Cardiac muscle cell (in vitro differentiated cells and primary cell): ENCODE measurements around the gene ITGA11. TPM values are rescaled to one million over a fixed set of nuclear protein-coding genes. Genes with fewer than 3 reads are reported as not detected.
"Not testable (repeated sequence)": the region's sequence is repeated elsewhere in the genome, so short reads cannot be mapped to it uniquely, and the experiment has no call there.

ENCODE experiments used
- DNase-seq, 2 donors: peaks; one replicate each; pipeline versions ENCODE4 v3.0.0 to v3.0.0-alpha.2; 2010 to 2017; ENCODE audit warnings: low read depth in 1 of 2, low spot score in 1 of 2
- H3K27ac ChIP-seq: fragments of 200-600 bp; sonication (generic); 2 replicates; pipeline ENCODE4 v1.5.1; 2016
- H3K27me3 ChIP-seq: fragments of 200-600 bp; sonication (generic); 2 replicates; pipeline ENCODE4 v1.6.0; 2016; ENCODE audit warnings: control low read depth
- H3K36me3 ChIP-seq: fragments of 200-600 bp; sonication (generic); 2 replicates; pipeline ENCODE4 v1.5.1; 2016; ENCODE audit warnings: control low read depth
- H3K4me1 ChIP-seq: fragments of 200-600 bp; sonication (generic); 2 replicates; pipeline ENCODE4 v1.8.1; 2017; ENCODE audit warnings: low read depth, mild to moderate bottlenecking, mixed run types
- H3K4me3 ChIP-seq: fragments of 200-600 bp; sonication (generic); 2 replicates; pipeline ENCODE4 v1.5.1; 2016; ENCODE audit warnings: mild to moderate bottlenecking
- H3K9me3 ChIP-seq: fragments of 200-600 bp; sonication (generic); 2 replicates; pipeline ENCODE4 v1.5.1; 2017; ENCODE audit warnings: low read depth, mild to moderate bottlenecking, control low read depth
- polyA plus RNA-seq: library from polyadenylated mRNA; unstranded; fragments of >200 nt; fragmentation: Nextera tagmentation; extraction: Ambion mirVana; gene quantifications from 2 replicates; pipeline ENCODE4 v1.2.1, GENCODE V29; 2016
- total RNA-seq: library from RNA; depleted of rRNA; stranded (reverse); fragments of >200 nt; gene quantifications from 2 replicates; pipeline ENCODE4 v1.2.3, GENCODE V29; 2016
- TF ChIP-seq, protein P1 (sequence below): IDR thresholded peaks from 2 replicates; pipeline ENCODE4 v1.5.1; 2012; ENCODE audit warnings: low read depth, mild to moderate bottlenecking, low read length

The ITGA11 gene
- total and polyA plus RNA-seq, 2 experiments from 2014 or later = 0.12 to 1.2 TPM

DNA sequence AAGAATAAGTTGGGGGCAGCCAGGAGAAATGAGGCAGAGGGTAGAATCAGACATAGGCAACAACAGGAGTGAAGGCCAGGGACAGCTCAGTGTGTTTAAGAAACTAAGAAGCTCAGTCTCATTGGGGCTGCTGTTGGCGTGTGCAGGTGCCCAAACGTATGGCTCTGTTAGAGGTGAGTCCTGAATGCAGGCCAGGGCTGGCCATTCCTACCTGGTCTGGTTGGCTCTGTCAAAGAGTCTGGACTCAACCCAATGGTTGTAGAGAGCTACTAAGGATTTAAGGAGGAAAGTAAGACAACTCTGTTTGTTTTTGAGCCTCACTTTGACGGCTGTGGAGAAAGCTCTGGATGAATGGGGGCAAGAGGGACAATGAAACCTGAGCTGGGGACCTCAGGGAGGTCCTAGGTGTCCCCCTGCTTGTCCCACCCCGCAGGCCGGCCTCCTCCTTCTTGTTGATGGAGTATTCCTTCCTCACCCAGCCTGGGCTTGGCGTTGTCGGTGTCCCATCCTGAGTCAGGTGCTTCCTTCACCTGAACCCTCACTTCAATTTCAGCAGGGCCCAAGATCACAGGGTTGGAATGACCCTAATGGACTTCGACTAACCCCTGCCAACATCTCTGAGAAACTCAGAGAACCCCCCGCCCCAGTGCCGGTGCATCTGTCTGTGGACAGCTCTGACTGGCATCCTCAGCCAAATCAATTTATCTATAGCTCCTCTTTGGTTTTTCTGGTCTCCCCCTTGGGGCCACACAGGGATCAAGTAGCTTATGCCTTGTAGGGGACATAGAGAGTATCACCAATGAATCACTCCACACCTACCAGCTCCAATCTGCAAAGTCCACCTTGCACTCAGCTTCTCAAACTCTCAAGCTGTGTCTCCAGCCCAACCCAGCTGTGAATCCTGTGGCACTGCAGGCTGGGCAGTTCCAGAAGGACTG, 8.3 kb downstream of the ITGA11 start:
- no peaks in the 10 kb centered on the region for H3K4me1 ChIP-seq
- no peaks in the 10 kb centered on the region for H3K9me3 ChIP-seq
- H3K27me3 ChIP-seq = peaks cover 11% of the 10 kb centered on the region
- no peak overlapping the region for H3K4me3 ChIP-seq
- no peak for DNase-seq
- H3K36me3 ChIP-seq = no peaks in the 10 kb centered on the region
- no peak overlapping the region for H3K27ac ChIP-seq
- TF ChIP-seq, protein P1, sequence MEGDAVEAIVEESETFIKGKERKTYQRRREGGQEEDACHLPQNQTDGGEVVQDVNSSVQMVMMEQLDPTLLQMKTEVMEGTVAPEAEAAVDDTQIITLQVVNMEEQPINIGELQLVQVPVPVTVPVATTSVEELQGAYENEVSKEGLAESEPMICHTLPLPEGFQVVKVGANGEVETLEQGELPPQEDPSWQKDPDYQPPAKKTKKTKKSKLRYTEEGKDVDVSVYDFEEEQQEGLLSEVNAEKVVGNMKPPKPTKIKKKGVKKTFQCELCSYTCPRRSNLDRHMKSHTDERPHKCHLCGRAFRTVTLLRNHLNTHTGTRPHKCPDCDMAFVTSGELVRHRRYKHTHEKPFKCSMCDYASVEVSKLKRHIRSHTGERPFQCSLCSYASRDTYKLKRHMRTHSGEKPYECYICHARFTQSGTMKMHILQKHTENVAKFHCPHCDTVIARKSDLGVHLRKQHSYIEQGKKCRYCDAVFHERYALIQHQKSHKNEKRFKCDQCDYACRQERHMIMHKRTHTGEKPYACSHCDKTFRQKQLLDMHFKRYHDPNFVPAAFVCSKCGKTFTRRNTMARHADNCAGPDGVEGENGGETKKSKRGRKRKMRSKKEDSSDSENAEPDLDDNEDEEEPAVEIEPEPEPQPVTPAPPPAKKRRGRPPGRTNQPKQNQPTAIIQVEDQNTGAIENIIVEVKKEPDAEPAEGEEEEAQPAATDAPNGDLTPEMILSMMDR = no peak

DNA sequence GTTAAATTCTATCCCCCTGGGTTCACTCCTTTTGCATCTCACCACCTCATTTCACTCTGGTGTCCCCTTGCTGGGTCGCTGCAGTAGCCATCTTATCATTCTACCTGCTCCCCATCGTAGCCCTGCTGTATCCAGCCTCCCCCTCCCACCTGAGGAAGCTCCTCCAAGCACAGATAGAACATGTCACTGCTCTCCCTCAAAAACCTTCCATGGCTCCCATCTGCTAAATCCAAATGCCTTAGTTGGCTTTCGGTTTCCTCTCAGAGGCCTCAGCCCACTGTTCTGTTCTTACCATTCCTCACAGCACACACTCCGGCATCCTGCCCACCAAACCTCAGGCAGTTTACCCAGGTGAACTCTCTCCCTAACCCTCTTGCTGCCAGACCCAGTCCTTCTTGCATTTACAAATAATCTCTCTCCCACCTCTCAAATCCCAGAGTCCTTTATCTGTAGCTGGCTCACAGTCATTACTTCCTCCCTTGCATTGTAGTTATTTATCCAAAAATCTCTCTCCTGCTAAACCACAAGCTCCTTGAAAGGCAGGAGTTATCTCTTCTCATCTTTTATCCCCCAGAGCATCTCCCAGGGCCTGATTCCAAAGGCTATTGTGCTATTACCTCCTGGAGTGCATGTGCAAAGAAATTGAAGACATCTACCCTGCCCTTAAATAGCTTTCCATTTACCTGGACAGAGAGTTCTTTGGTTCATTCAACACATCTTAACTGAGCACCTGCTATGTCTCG, 9.4 kb downstream of the ITGA11 start:
- not testable (repeated sequence) for H3K27me3 ChIP-seq, H3K9me3 ChIP-seq, H3K4me3 ChIP-seq, DNase-seq, H3K4me1 ChIP-seq, H3K36me3 ChIP-seq, H3K27ac ChIP-seq

DNA sequence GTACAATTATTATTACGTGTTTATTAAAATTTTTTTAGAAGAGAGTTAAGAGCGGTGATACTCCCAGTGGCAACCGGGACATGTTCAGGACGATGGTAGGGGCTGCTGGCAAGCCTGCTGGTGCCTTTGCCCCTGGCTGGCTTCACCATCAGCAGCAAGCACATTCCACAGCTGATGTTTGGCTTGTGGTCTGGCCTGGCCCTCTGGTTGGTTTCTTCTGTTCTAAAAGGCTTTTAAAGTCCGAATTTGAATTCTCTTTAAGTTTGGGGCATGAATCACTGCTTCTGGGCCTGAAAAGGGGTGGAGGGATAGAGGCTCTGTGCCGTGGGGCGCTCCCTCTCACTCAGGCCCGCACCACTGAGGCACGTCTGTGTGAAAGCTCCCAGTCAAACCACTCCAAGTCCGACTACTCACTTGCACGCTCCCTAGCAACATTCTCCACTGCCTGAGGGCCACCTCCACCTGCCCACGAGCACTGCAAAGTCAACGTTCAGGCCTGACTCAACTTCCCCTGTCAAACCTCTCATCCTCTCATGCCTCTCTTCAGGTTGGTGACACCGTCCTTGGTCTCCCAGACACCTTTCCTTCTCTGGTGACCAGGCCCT, 10.1 kb downstream of the ITGA11 start:
- Histone ChIP-seq H3K4me1 (no peaks in the 10 kb centered on the region), H3K36me3 (no peaks in the 10 kb centered on the region), H3K27me3 (no peaks in the 10 kb centered on the region), H3K4me3 (no peak overlapping the region), H3K27ac (no peak overlapping the region), H3K9me3 (no peaks in the 10 kb centered on the region)
- TF ChIP-seq, protein P1 = no peak
- no peak for DNase-seq

DNA sequence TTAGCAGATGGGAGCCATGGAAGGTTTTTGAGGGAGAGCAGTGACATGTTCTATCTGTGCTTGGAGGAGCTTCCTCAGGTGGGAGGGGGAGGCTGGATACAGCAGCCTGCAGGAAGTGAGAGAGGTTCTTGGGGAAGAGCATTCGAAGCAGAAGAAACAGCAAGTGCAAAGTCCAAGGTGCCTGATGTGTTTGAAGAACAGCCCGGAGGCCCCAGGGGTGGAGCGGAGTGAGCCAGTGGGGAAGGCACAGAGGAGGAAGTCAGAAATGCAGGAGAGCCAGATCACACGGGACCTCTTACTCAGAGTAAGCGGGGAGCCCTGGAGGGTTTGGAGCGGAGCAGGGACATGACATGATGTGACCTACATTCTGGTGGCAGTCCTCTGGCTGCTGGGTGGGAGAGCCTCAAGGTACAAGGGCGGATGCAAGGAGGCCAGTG, 10.8 kb downstream of the ITGA11 start:
- TF ChIP-seq, protein P1 = no peak
- no peak overlapping the region for H3K27ac ChIP-seq
- H3K36me3 ChIP-seq = no peaks in the 10 kb centered on the region
- H3K4me3 ChIP-seq = no peak overlapping the region
- DNase-seq = no peak
- H3K4me1 ChIP-seq = no peaks in the 10 kb centered on the region
- H3K9me3 ChIP-seq = no peaks in the 10 kb centered on the region
- no peaks in the 10 kb centered on the region for H3K27me3 ChIP-seq

DNA sequence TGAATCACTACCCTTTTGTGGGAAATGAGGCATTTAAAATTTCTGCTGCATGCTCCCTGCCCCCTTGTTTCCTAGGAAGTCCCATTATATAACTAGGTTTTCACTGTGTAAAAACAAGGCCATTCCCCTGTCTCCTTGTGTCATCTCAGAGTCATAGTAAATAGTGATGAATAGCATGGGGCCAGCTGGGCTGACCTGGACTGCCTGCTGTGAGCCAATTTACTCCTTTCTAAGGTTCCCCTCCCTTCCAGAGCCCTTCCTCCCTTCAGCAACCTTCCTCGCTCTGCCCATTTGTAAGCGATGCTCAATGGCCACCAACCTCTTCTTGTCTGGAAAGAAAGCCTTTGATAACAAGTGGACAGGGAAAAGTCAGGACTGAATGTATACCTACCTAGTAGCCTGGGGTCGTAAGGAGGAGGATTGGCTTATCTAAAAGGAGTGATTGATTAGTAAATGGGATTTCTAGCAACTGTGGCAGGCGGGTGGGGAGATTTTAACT, 11.7 kb downstream of the ITGA11 start:
- no peaks in the 10 kb centered on the region for H3K4me1 ChIP-seq
- H3K27ac ChIP-seq = no peak overlapping the region
- H3K27me3 ChIP-seq = no peaks in the 10 kb centered on the region
- TF ChIP-seq, protein P1 = no peak
- no peak overlapping the region for H3K4me3 ChIP-seq
- no peaks in the 10 kb centered on the region for H3K9me3 ChIP-seq
- H3K36me3 ChIP-seq = no peaks in the 10 kb centered on the region
- DNase-seq = no peak
